Lung microvascular endothelial cell (primary cell): ENCODE results near the gene TOM1L2. TPM values are rescaled to one million over a fixed set of nuclear protein-coding genes. Genes with fewer than 3 reads are reported as not detected.

Experiments
- DNase-seq, 2 donors: peaks; one replicate each; pipeline versions ENCODE4 v3.0.0 to v3.0.0-alpha.2; 2010; ENCODE audit warnings: low read depth in 2 of 2
- total RNA-seq: library from RNA; depleted of rRNA; stranded (reverse); fragments of >200 nt; gene quantifications from 2 replicates; pipeline ENCODE4 v1.2.1, GENCODE V29; 2014

The TOM1L2 gene
- total RNA-seq, 1 donor from 2014 or later: 18.5 TPM

GRCh38 chr17:17836250-17836817, 135.9 kb downstream of the TOM1L2 start:
- DNase-seq: peak; percentile 96 to 98

GRCh38 chr17:17835415-17836249, 136.6 kb downstream of the TOM1L2 start:
- DNase-seq: peak in 1 of 2 donors; percentile 33

GRCh38 chr17:17834974-17835373, 137.2 kb downstream of the TOM1L2 start:
- no peak for DNase-seq

- DNase-seq: no peak
Observed at GRCh38 chr17:17833658-17834357, 138.4 kb downstream of the TOM1L2 start.

GRCh38 chr17:17832032-17832363, 140.2 kb downstream of the TOM1L2 start:
- DNase-seq: no peak

GRCh38 chr17:17831208-17832031, 140.8 kb downstream of the TOM1L2 start:
- no peak for DNase-seq

- DNase-seq: peak in 1 of 2 donors; percentile 48
Observed at GRCh38 chr17:17830740-17831207, 141.4 kb downstream of the TOM1L2 start.

GRCh38 chr17:17830269-17830567, 142.0 kb downstream of the TOM1L2 start:
- DNase-seq: no peak

- DNase-seq: no peak
Observed at GRCh38 chr17:17827826-17828621, 144.2 kb downstream of the TOM1L2 start.

GRCh38 chr17:17826942-17827785, 145.0 kb downstream of the TOM1L2 start:
- no peak for DNase-seq

GRCh38 chr17:17826342-17826713, 145.9 kb downstream of the TOM1L2 start:
- DNase-seq: no peak

GRCh38 chr17:17824783-17825614, 147.2 kb downstream of the TOM1L2 start:
- DNase-seq: no peak

- no peak for DNase-seq
Observed at GRCh38 chr17:17824119-17824782, 147.9 kb downstream of the TOM1L2 start.

GRCh38 chr17:17823433-17824118, 148.6 kb downstream of the TOM1L2 start:
- peak; percentile 68 to 76 for DNase-seq

- DNase-seq: no peak
Observed at GRCh38 chr17:17822616-17823015, 149.6 kb downstream of the TOM1L2 start.

- DNase-seq: peak in 1 of 2 donors; percentile 61
Observed at GRCh38 chr17:17822189-17822588, 150.0 kb downstream of the TOM1L2 start.

- DNase-seq: no peak
Observed at GRCh38 chr17:17820463-17821158, 151.6 kb downstream of the TOM1L2 start.
